GM19328 (cell line): ENCODE results near the gene PDYN.

Source experiments
- ATAC-seq: cut with Tn5 transposase; IDR thresholded peaks from one replicate; pipeline ENCODE4 v1.9.1; 2021; ENCODE audit warnings: mild to moderate bottlenecking, moderate library complexity; ENCODE audit not compliant: unreplicated experiment

PDYN gene

GRCh38 chr20:1952737-1953530, 40.9 kb downstream of the PDYN start:
- no peak for ATAC-seq

- ATAC-seq = no peak
Observed at GRCh38 chr20:1951436-1952115, 42.3 kb downstream of the PDYN start.

GRCh38 chr20:1950836-1951235, 43.0 kb downstream of the PDYN start:
- no peak for ATAC-seq

- no peak for ATAC-seq
Observed at GRCh38 chr20:1949347-1950100, 44.3 kb downstream of the PDYN start.

- no peak for ATAC-seq
Observed at GRCh38 chr20:1947535-1947846, 46.4 kb downstream of the PDYN start.

GRCh38 chr20:1946762-1947534, 46.9 kb downstream of the PDYN start:
- no peak for ATAC-seq

GRCh38 chr20:1946442-1946761, 47.5 kb downstream of the PDYN start:
- no peak for ATAC-seq

- no peak for ATAC-seq
Observed at GRCh38 chr20:1945660-1946059, 48.2 kb downstream of the PDYN start.

- ATAC-seq = no peak
Observed at GRCh38 chr20:1945134-1945618, 48.7 kb downstream of the PDYN start.

GRCh38 chr20:1944345-1945091, 49.3 kb downstream of the PDYN start:
- no peak for ATAC-seq

GRCh38 chr20:1943275-1944002, 50.4 kb downstream of the PDYN start:
- no peak for ATAC-seq

- ATAC-seq = no peak
Observed at GRCh38 chr20:1942486-1943274, 51.2 kb downstream of the PDYN start.

- ATAC-seq = no peak
Observed at GRCh38 chr20:1942061-1942460, 51.8 kb downstream of the PDYN start.

- ATAC-seq = no peak
Observed at GRCh38 chr20:1941226-1941625, 52.6 kb downstream of the PDYN start.

GRCh38 chr20:1940581-1940980, 53.3 kb downstream of the PDYN start:
- ATAC-seq = no peak

GRCh38 chr20:1939270-1939595, 54.6 kb downstream of the PDYN start:
- no peak for ATAC-seq

- ATAC-seq = no peak
Observed at GRCh38 chr20:1938464-1939269, 55.2 kb downstream of the PDYN start.

- no peak for ATAC-seq
Observed at GRCh38 chr20:1937316-1937976, 56.4 kb downstream of the PDYN start.
